ENCODE measurements around the gene SLC7A8. TPM values are rescaled to one million over a fixed set of nuclear protein-coding genes. Genes with fewer than 3 reads are reported as not detected.

Gene SLC7A8
- total RNA-seq, 1 donor from 2014 or later = 1.8 TPM

DNA sequence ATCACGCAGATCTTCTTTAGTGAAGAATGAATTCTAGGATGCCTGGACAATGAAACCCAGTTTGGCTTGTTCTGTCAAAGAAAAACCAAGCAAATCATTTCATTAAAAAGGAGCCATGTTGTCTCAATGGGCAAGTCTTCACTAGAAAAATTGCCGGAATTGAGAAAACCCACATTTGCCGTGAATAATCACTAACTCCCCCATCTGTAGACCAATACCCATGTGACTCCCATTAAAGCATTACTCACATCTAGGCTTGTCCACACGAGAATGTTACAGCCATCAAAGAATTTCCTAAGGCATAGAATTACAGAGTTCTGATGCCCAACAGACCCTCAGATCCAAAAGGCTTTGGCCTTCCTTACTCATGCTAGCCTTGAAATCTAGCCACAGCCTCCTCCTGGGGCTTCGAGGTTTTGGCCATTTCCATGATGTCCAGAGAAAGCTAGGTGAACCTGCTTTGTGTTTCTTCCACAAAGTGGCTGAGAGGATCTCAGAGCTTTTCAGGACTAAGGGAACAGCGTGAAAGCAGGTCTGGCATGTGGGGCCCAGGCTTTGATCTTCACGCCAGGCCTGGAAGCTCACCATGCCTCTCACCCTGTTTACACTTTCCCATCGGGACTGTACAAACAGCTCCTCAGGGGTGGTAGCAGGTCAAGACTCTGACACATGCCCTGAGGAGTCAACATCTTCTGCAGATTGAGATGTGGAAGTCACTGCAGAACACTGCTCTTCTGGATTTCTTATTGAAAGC is 12.1 kb downstream of the SLC7A8 start:
- Mint-ChIP-seq H3K9me3 (no peaks in the 10 kb centered on the region), H3K36me3 (ENCODE audit: low read depth) (no peaks in the 10 kb centered on the region), H3K27me3 (no peaks in the 10 kb centered on the region), H3K4me1 (peaks cover 3% of the 10 kb centered on the region), H3K27ac (no peak overlapping the region), H3K4me3 (no peak overlapping the region)
- intact Hi-C loops (cut with micrococcal nuclease) = no loop called here
- ChIA-PET POLR2A (no interaction called here), CTCF (no interaction called here)
- TF ChIP-seq, protein P1, sequence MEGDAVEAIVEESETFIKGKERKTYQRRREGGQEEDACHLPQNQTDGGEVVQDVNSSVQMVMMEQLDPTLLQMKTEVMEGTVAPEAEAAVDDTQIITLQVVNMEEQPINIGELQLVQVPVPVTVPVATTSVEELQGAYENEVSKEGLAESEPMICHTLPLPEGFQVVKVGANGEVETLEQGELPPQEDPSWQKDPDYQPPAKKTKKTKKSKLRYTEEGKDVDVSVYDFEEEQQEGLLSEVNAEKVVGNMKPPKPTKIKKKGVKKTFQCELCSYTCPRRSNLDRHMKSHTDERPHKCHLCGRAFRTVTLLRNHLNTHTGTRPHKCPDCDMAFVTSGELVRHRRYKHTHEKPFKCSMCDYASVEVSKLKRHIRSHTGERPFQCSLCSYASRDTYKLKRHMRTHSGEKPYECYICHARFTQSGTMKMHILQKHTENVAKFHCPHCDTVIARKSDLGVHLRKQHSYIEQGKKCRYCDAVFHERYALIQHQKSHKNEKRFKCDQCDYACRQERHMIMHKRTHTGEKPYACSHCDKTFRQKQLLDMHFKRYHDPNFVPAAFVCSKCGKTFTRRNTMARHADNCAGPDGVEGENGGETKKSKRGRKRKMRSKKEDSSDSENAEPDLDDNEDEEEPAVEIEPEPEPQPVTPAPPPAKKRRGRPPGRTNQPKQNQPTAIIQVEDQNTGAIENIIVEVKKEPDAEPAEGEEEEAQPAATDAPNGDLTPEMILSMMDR (IDR thresholded peaks at IDR 0.05) = no peak
- DNase-seq (no peak), ATAC-seq (ENCODE audit: low read depth) (no peak)

DNA sequence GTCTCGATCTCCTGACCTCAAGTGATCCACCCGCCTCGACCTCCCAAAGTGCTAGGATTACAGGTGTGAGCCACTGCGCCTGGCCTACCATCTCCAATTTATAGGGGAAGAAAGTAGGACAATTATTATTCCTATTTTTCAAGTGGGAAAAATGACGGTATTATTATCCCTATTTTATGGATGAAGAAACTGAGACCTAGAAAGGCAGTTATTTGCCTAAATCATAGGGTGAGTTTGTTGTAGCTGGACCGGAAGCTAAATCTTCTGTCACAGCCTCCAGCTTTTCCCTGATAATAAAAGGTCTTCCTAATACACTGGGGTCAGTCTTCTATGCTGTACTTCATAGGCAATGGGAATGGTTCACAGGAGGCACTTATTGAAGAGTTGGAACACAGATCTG is 13.8 kb downstream of the SLC7A8 start:
- DNase-seq (no peak), ATAC-seq (ENCODE audit: low read depth) (no peak)
- Mint-ChIP-seq H3K4me3 (no peak overlapping the region), H3K27me3 (no peaks in the 10 kb centered on the region), H3K9me3 (no peaks in the 10 kb centered on the region), H3K4me1 (peaks cover 3% of the 10 kb centered on the region), H3K27ac (no peak overlapping the region), H3K36me3 (ENCODE audit: low read depth) (no peaks in the 10 kb centered on the region)
- intact Hi-C loops (cut with micrococcal nuclease) = no loop called here
- ChIA-PET CTCF (no interaction called here), POLR2A (interaction anchor here (0.6 kb wide), 1 partner anchor 411 kb away, joined by 8 read pairs; no protein-coding TSS in a partner anchor)
- TF ChIP-seq, protein P1 (IDR thresholded peaks at IDR 0.05) = no peak

DNA sequence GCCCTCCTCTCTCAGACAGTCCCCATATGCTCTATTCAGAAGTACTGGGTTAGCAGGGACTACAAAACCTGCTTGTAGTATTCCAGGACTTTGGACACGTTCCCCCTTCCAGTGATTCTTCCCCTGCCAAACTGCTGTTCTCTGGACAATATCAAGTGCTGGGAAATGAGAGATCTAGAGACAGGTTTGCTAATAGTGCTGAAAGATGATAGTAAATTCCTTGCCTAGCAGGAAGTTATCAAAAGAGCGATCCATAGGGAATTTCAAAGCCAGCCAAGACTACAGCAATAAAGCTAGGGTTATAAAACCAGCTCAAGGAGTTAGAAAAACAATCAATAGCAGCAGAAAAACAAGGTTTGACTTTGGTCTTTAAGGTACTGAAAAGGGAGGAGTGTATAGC is 15.2 kb downstream of the SLC7A8 start:
- TF ChIP-seq, protein P1 (IDR thresholded peaks at IDR 0.05) = no peak
- POLR2A ChIA-PET = no interaction called here
- no peak overlapping the region for H3K27ac Mint-ChIP-seq
- H3K9me3 Mint-ChIP-seq = no peaks in the 10 kb centered on the region
- CTCF ChIA-PET = no interaction called here
- no peak for ATAC-seq (ENCODE audit: low read depth)
- DNase-seq = no peak
- no peak overlapping the region for H3K4me3 Mint-ChIP-seq
- H3K36me3 Mint-ChIP-seq (ENCODE audit: low read depth) = no peaks in the 10 kb centered on the region
- H3K27me3 Mint-ChIP-seq = no peaks in the 10 kb centered on the region
- peaks cover 3% of the 10 kb centered on the region for H3K4me1 Mint-ChIP-seq
- intact Hi-C loops (cut with micrococcal nuclease) = no loop called here

DNA sequence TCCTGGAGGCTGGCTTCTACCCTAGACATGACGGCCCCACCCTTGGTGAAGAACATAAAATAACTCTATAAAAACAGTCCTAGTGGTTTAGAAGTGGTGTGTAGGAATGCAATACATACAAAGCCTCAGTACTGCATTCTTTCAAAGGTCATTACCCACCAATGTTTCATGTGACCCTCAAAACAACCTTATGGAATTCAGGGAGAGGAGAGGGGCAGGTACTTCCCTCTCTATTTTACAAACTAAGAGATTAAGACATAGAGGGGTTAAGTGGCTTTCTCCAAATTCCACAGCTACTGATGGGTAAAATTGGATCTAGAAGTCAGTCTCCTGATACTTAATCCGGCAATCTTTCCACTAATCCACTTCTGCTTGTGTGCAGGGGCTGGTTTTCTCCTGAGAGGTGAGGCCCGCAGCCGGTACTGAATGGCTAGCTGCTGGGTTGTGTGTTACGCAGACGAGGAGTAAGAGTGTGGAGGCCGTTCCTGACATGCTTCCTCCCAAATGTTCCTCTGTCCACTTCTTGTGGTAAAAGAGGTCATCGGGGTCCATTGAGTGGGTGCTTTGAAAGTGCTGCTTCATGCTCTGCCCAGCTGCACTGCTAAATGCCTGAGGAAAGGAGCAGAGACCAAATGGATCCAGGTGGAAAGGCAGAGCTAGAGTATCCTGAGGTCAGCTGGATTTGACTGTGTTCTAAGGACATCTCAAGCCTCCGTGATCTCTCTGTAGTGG is 16.2 kb downstream of the SLC7A8 start:
- intact Hi-C loops (cut with micrococcal nuclease) = no loop called here
- ChIA-PET CTCF (no interaction called here), POLR2A (no interaction called here)
- no peak overlapping the region for H3K4me3 Mint-ChIP-seq
- H3K36me3 Mint-ChIP-seq (ENCODE audit: low read depth) = no peaks in the 10 kb centered on the region
- DNase-seq (no peak), ATAC-seq (ENCODE audit: low read depth) (no peak)
- no peak overlapping the region for H3K27ac Mint-ChIP-seq
- H3K9me3 Mint-ChIP-seq = no peaks in the 10 kb centered on the region
- no peaks in the 10 kb centered on the region for H3K4me1 Mint-ChIP-seq
- H3K27me3 Mint-ChIP-seq = no peaks in the 10 kb centered on the region
- TF ChIP-seq, protein P1 (IDR thresholded peaks at IDR 0.05) = no peak

DNA sequence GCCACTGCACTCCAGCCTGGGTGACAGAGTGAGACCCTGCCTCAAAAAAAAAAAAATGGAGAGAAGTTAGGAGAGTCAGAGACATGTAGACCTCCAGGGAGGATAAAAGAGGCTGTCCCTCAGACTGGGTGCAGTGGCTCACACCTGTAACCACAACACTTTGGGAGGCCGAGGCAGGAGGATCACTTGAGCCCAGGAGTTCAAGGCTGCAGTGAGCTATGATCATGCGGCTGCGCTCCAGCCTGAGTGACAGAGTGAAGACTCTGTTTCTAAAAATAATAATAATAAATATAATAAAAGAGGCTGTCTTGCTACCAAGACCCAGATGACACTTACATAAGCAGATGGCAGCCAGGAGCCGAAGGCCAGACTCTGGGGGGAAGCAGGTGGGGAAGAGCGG is 18.5 kb downstream of the SLC7A8 start:
- Mint-ChIP-seq H3K27ac (no peak overlapping the region), H3K36me3 (ENCODE audit: low read depth) (no peaks in the 10 kb centered on the region), H3K4me1 (no peaks in the 10 kb centered on the region), H3K27me3 (peaks cover 4% of the 10 kb centered on the region), H3K4me3 (no peak overlapping the region), H3K9me3 (no peaks in the 10 kb centered on the region)
- TF ChIP-seq, protein P1 (IDR thresholded peaks at IDR 0.05) = no peak
- ChIA-PET CTCF (no interaction called here), POLR2A (no interaction called here)
- intact Hi-C loops (cut with micrococcal nuclease) = no loop called here
- no peak for DNase-seq
- ATAC-seq (ENCODE audit: low read depth) = no peak

All from activated B cell treated with CpG ODN at 0.5 μM for 24 hours (primary cell).